ENCODE results near the gene DPF3.

GRCh38 chr14:72665259-72665658, 228.6 kb downstream of the DPF3 start:
- TF ChIP-seq YY1 (IDR thresholded peaks at IDR 0.05; ENCODE audit: insufficient read depth, insufficient read length) (no peak), ZNF274 (IDR thresholded peaks at IDR 0.05; ENCODE audit: low read depth, low read length) (no peak)
